ES-I3 (cell line): Measurements from ENCODE around the gene SP110.
"Not testable (repeated sequence)": the region's sequence is repeated elsewhere in the genome, so short reads cannot be mapped to it uniquely, and the experiment has no call there.

Experiments
- H3K36me3 ChIP-seq: 2 replicates; pipeline ENCODE4 v1.6.1; 2013; ENCODE audit warnings: mild to moderate bottlenecking, low read length, control low read depth, moderate library complexity; ENCODE audit not compliant: insufficient read depth
- H3K4me1 ChIP-seq: 2 replicates; pipeline ENCODE4 v1.6.1; 2013; ENCODE audit warnings: mild to moderate bottlenecking, control low read depth, low read length; ENCODE audit not compliant: insufficient read depth
- H3K9ac ChIP-seq: 2 replicates; pipeline ENCODE4 v1.6.1; 2013; ENCODE audit warnings: low read depth, mild to moderate bottlenecking, low read length, moderate library complexity
- H3K9me3 ChIP-seq: 2 replicates; pipeline ENCODE4 v1.6.1; 2013; ENCODE audit warnings: mild to moderate bottlenecking, low read length, moderate library complexity; ENCODE audit not compliant: control insufficient read depth, insufficient read depth

SP110 gene

GRCh38 chr2:230135130-230135525, 84.7 kb downstream of the SP110 start:
- peaks cover 3% of the 10 kb centered on the region; the same call in 1 of the 2 replicates for H3K4me1 ChIP-seq
- peaks cover 9% of the 10 kb centered on the region for H3K9me3 ChIP-seq
- no peaks in the 10 kb centered on the region for H3K36me3 ChIP-seq
- no peak overlapping the region for H3K9ac ChIP-seq

DNA sequence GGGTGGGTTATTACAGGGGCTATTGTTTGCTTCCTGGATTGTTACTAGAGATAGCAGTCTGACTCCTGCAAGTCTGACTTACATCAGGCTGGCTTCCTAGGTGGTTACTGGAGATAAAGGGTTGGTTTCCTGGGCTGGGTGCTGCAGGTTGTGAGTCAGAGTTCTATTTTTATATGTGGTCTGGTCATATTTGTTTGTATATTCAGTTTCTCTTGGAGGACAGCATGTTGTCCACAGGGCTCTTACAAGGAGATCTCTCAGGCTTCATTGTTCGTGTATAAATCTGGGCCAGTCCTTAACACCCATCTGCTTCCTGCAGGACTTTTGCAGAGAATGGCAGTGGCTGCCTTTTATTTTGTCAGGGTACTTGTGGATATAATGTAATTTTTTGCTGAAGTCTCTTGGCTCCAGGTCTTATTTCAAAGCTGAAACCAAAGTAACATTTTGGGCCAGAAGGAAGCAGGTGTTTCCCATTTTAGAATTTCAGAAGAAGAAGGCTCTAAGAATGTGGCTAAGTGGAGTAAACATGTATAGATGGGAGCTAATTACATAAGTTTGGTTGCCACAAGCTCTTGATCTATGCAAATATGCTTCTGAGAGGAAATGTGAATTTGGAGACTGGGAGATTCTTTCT, 85.2 kb downstream of the SP110 start:
- Histone ChIP-seq H3K36me3 (no peaks in the 10 kb centered on the region), H3K9me3 (peaks cover 7% of the 10 kb centered on the region), H3K9ac (no peak overlapping the region), H3K4me1 (peaks cover 3% of the 10 kb centered on the region; the same call in 1 of the 2 replicates)

GRCh38 chr2:230131366-230131765, 88.4 kb downstream of the SP110 start:
- peaks cover 3% of the 10 kb centered on the region; the same call in 1 of the 2 replicates for H3K9me3 ChIP-seq
- no peaks in the 10 kb centered on the region for H3K36me3 ChIP-seq
- H3K4me1 ChIP-seq = peaks cover 3% of the 10 kb centered on the region; the same call in 1 of the 2 replicates
- H3K9ac ChIP-seq = no peak overlapping the region

DNA sequence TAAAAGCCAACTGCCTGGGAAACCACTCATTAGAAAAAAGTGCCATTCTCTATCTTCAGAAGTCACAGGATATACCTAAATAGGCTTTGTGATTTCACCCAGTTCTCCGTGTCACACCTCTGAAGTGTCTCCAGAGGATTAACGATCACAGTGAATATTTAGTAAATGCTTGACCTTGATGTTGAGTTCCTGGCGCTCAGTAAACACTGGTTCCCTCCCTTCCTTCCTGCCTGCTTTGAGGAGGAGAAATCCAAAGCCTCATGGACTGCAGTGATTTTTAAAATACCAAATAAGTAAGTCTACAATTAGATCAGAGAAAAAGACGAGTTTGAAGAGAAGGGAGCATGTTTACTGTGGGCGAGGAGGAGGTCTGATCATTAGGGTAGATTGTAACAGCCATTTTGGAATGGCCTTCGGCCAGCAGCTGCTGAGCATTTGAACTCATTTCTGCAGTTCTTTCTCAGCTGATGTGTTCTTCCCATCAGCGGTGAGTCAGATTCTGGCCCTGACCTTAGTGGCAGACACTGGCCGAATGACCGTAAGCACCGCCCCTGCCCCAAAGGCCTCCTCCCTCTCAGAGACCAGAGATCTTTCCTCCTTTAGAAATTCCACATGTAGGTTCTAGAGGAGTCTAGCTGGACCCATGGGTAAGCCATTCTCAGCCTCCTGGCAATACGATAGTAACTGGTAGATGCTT, 89.0 kb downstream of the SP110 start:
- Histone ChIP-seq H3K9me3 (peaks cover 3% of the 10 kb centered on the region; the same call in 1 of the 2 replicates), H3K9ac (no peak overlapping the region), H3K4me1 (peaks cover 3% of the 10 kb centered on the region; the same call in 1 of the 2 replicates), H3K36me3 (no peaks in the 10 kb centered on the region)

DNA sequence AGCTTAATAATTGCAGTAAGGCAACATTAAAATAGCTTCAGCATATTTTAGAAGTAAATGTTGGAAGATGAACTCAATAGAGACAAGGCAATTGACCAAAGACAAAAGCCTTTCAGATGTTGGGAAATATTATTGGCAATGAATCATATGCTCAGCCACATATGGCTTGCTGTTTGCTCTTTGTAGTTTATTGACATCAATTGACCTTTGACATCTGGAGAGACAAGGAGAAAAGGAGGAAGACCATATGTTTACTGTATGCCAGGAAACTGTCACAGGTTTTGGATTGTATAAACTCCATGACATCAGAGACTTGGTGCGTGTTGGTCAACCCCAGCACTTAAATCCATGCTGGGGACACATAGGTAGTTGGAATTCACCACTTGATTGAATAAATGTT, 90.4 kb downstream of the SP110 start:
- Histone ChIP-seq H3K9me3 (peaks cover under 1% of the 10 kb centered on the region; the same call in 1 of the 2 replicates), H3K36me3 (no peaks in the 10 kb centered on the region), H3K4me1 (peaks cover 3% of the 10 kb centered on the region; the same call in 1 of the 2 replicates), H3K9ac (no peak overlapping the region)

GRCh38 chr2:230128623-230129342, 91.0 kb downstream of the SP110 start:
- H3K9me3 ChIP-seq = no peaks in the 10 kb centered on the region
- peaks cover 3% of the 10 kb centered on the region; the same call in 1 of the 2 replicates for H3K4me1 ChIP-seq
- no peaks in the 10 kb centered on the region for H3K36me3 ChIP-seq
- no peak overlapping the region for H3K9ac ChIP-seq

GRCh38 chr2:230127195-230127594, 92.6 kb downstream of the SP110 start:
- no peak overlapping the region for H3K9ac ChIP-seq
- no peaks in the 10 kb centered on the region for H3K36me3 ChIP-seq
- peaks cover 3% of the 10 kb centered on the region; the same call in 1 of the 2 replicates for H3K4me1 ChIP-seq
- H3K9me3 ChIP-seq = no peaks in the 10 kb centered on the region

DNA sequence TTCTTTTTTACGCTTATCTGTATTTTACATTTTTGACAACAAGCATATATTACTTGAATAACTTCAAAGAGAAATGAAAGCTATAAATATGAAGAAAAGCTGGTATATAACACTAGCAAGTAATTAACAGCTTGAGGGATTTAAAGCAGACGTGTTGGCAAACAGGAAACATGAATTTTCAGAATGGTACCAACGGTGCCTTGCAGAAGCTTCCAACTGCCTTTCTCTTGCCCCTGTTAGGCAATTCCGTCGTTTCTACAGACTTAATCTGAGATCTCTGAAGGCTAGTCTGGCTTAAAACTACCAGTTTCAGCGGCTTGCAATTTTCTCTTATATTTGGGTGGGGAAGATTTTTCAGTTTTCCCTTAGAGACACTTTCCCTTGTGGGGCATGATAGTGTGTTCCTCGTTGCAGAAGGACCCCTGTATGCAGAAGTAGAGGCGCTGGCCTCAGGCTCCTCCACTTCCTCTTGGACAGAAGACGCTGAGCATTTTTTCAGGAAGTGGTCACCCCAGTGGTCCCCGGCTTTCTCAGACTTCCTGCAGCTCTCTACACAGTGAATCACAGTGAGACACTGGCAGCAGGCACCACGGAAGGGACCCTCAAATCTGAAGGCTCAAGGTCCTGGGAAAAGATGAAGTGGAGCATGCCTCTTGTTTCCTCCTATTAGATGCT, 94.9 kb downstream of the SP110 start:
- Histone ChIP-seq H3K9ac (no peak overlapping the region), H3K9me3 (no peaks in the 10 kb centered on the region), H3K36me3 (no peaks in the 10 kb centered on the region), H3K4me1 (no peaks in the 10 kb centered on the region)

- no peaks in the 10 kb centered on the region for H3K36me3 ChIP-seq
These were observed 95.5 kb downstream of the SP110 start for GRCh38 chr2:230124235-230124634.

GRCh38 chr2:230120376-230120775, 99.4 kb downstream of the SP110 start:
- H3K9ac ChIP-seq, H3K4me1 ChIP-seq, H3K36me3 ChIP-seq, H3K9me3 ChIP-seq: not testable (repeated sequence)

More at GRCh38 chr2:230124235-230124634, 95.5 kb downstream of the SP110 start:
- Histone ChIP-seq H3K9me3 (no peaks in the 10 kb centered on the region), H3K9ac (no peak overlapping the region), H3K4me1 (no peaks in the 10 kb centered on the region)

DNA sequence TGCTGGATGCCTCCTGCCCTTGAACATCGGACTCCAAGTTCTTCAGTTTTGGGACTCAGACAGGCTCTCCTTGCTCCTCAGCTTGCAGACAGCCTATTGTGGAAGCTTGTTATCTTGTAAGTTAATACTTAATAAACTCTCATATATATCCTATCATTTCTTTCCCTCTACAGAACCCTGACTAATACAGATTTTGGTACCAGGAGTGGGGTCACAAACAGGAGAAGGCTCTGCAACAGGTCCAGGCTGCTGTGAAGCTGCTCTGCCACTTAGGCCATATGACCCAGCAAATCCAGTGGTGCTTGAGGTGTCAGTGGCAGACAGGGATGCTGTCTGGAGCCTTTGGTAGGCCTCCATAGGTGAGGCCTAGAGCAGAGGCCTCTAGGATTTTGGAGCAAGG, 100.0 kb downstream of the SP110 start:
- H3K36me3 ChIP-seq = not testable (repeated sequence)

More for the DNA sequence above, 100.0 kb downstream of the SP110 start:
- not testable (repeated sequence) for H3K4me1 ChIP-seq, H3K9me3 ChIP-seq, H3K9ac ChIP-seq
